IPS-NIHi7 (cell line): Measurements from ENCODE around the gene OR10S1.
"Not testable (repeated sequence)": the region's sequence is repeated elsewhere in the genome, so short reads cannot be mapped to it uniquely, and the experiment has no call there.

Experiments
- DNase-seq: peaks from one replicate; pipeline ENCODE4 v3.0.0; 2012; ENCODE audit warnings: mixed read lengths; ENCODE audit errors: extremely low spot score

The OR10S1 gene

GRCh38 chr11:123977731-123978347 is at the start of gene OR10S1:
TSS of gene OR10S1 (minus strand) at chr11:123977781. CDS start at chr11:123977664, 117 bp downstream.
- no peak for DNase-seq

- DNase-seq = no peak
Measured at GRCh38 chr11:124026498-124026897, 48.9 kb upstream of the OR10S1 start, which contains the start of gene OR10G8. TSS of gene OR10G8 (plus strand) at chr11:124026798. CDS start at chr11:124029623, 2,825 bp downstream.

GRCh38 chr11:124015837-124016236 is 38.3 kb upstream of the OR10S1 start:
- not testable (repeated sequence) for DNase-seq

- no peak for DNase-seq
Measured at GRCh38 chr11:124012697-124013096, 35.1 kb upstream of the OR10S1 start, which contains the start of gene OR10G4. TSS of gene OR10G4 (plus strand) at chr11:124012997. CDS start at chr11:124015575, 2,578 bp downstream.

GRCh38 chr11:123995119-123995518 is 17.5 kb upstream of the OR10S1 start, which contains the start of gene OR10G6:
TSS of gene OR10G6 (minus strand) at chr11:123995161. CDS start at chr11:123995161, 0 bp downstream.
- DNase-seq = no peak

GRCh38 chr11:123979311-123979710 is 1.7 kb upstream of the OR10S1 start:
- DNase-seq = no peak

- DNase-seq = no peak
Measured at GRCh38 chr11:123976770-123977560, 616 bp downstream of the OR10S1 start.

GRCh38 chr11:123973816-123974215 is 3.8 kb downstream of the OR10S1 start:
- DNase-seq = no peak

- DNase-seq = no peak
Measured at GRCh38 chr11:123956752-123957151, 20.8 kb downstream of the OR10S1 start.

GRCh38 chr11:123945132-123945531 is 32.4 kb downstream of the OR10S1 start:
- DNase-seq = no peak

- DNase-seq = no peak
Measured at GRCh38 chr11:123943738-123944137, 33.8 kb downstream of the OR10S1 start, which contains the start of gene OR6T1. TSS of gene OR6T1 (minus strand) at chr11:123943838. CDS start at chr11:123943838, 0 bp downstream.

- DNase-seq = no peak
Measured at GRCh38 chr11:123942413-123942812, 35.2 kb downstream of the OR10S1 start.

- no peak for DNase-seq
Measured at GRCh38 chr11:123939317-123939716, 38.3 kb downstream of the OR10S1 start, which contains the start of gene OR4D5. TSS of gene OR4D5 (plus strand) at chr11:123939617. CDS start at chr11:123939617, 0 bp downstream.
